Erythroblast (primary cell): ENCODE measurements around the gene TRPV4.
"Not testable (repeated sequence)": the region's sequence is repeated elsewhere in the genome, so short reads cannot be mapped to it uniquely, and the experiment has no call there.

Source experiments
- DNase-seq, 2 experiments: peaks; one replicate each; lab custom pipeline; 2025; lab: John Stamatoyannopoulos, UW
- GATA1 ChIP-seq: IDR thresholded peaks from 2 replicates; pipeline ENCODE4 v1.6.1; 2011; ENCODE audit warnings: low read depth, mild to moderate bottlenecking, control low read depth, low read length, moderate library complexity
- POLR2A ChIP-seq: IDR thresholded peaks from 2 replicates; pipeline ENCODE4 v1.6.1; 2011; ENCODE audit warnings: mild to moderate bottlenecking, low read length

The TRPV4 gene

GRCh38 chr12:109870648-109871047, 37.5 kb upstream of the TRPV4 start:
- TF ChIP-seq GATA1 (no peak), POLR2A (no peak)
- no peak for DNase-seq

- DNase-seq: no peak
- TF ChIP-seq GATA1 (no peak), POLR2A (no peak)
These were observed 35.2 kb upstream of the TRPV4 start for GRCh38 chr12:109868182-109869051.

- DNase-seq: no peak
- TF ChIP-seq POLR2A: no peak
- TF ChIP-seq GATA1: no peak
These were observed 31.7 kb upstream of the TRPV4 start for GRCh38 chr12:109864916-109865315.

GRCh38 chr12:109863847-109864712, 30.9 kb upstream of the TRPV4 start:
- TF ChIP-seq POLR2A (no peak), GATA1 (no peak)
- no peak for DNase-seq

GRCh38 chr12:109862491-109862890, 29.3 kb upstream of the TRPV4 start:
- DNase-seq: not testable (repeated sequence)

- no peak for TF ChIP-seq POLR2A
- TF ChIP-seq GATA1: no peak
- no peak for DNase-seq
These were observed 28.6 kb upstream of the TRPV4 start for GRCh38 chr12:109861689-109862314.

- TF ChIP-seq POLR2A (no peak), GATA1 (no peak)
These were observed 27.8 kb upstream of the TRPV4 start for GRCh38 chr12:109860977-109861376.

GRCh38 chr12:109858764-109859163, 25.6 kb upstream of the TRPV4 start:
- no peak for TF ChIP-seq GATA1
- TF ChIP-seq POLR2A: no peak
- DNase-seq: no peak

More at GRCh38 chr12:109860977-109861376, 27.8 kb upstream of the TRPV4 start:
- DNase-seq: no peak

GRCh38 chr12:109857715-109858114, 24.5 kb upstream of the TRPV4 start:
- DNase-seq: no peak
- no peak for TF ChIP-seq GATA1

- no peak for DNase-seq
- TF ChIP-seq GATA1: no peak
- TF ChIP-seq POLR2A: no peak
These were observed 22.2 kb upstream of the TRPV4 start for GRCh38 chr12:109855377-109855776.

- DNase-seq: not testable (repeated sequence)
These were observed 17.3 kb upstream of the TRPV4 start for GRCh38 chr12:109850518-109850917.

- no peak for TF ChIP-seq GATA1
- DNase-seq: no peak
These were observed 14.0 kb upstream of the TRPV4 start for GRCh38 chr12:109847142-109847735.

GRCh38 chr12:109845824-109846205, 12.6 kb upstream of the TRPV4 start:
- DNase-seq: no peak
- TF ChIP-seq POLR2A: no peak
- TF ChIP-seq GATA1: no peak
